Body of pancreas (tissue), 4 donors: ENCODE measurements around the gene PLCD3. TPM values are rescaled to one million over a fixed set of nuclear protein-coding genes. Genes with fewer than 3 reads are reported as not detected.

Experiments
- ATAC-seq: fragments of 150-250 bp; one replicate; pipeline ENCODE4 v1.9.1; 2016
- DNase-seq, 4 donors: peaks; one replicate each; pipeline ENCODE4 v3.0.0-alpha.2; 2019
- H3K27ac ChIP-seq, 4 donors: fragments of 200-600 bp; sonication (generic); 1 replicate in 3 of 4; 2 replicates in 1 of 4; pipeline versions ENCODE4 v1.5.1 to v1.6.1; 2016 to 2019; ENCODE audit warnings: mild to moderate bottlenecking in 1 of 4, mixed read lengths in 1 of 4, moderate library complexity in 1 of 4
- H3K27me3 ChIP-seq, 2 donors: fragments of 200-600 bp; sonication (generic); one replicate each; pipeline ENCODE4 v1.6.0; 2016; ENCODE audit warnings: mild to moderate bottlenecking in 1 of 2
- H3K36me3 ChIP-seq, 2 donors: fragments of 200-600 bp; sonication (generic); replicated peaks in 1 of 2; 2 replicates each; pipeline ENCODE4 v1.5.1; 2016; ENCODE audit warnings: low read depth in 2 of 2; ENCODE audit not compliant: insufficient read depth in 1 of 2
- H3K4me1 ChIP-seq: fragments of 200-600 bp; sonication (generic); one replicate; pipeline ENCODE4 v1.6.0; 2016
- H3K4me3 ChIP-seq, 2 donors: fragments of 200-600 bp; sonication (generic); 1 replicate in 1 of 2; 2 replicates in 1 of 2; pipeline ENCODE4 v1.5.1; 2016 to 2019
- H3K9me3 ChIP-seq, 3 donors: fragments of 200-600 bp; sonication (generic); 1 replicate in 2 of 3; 2 replicates in 1 of 3; pipeline ENCODE4 v1.5.1; 2016
- POLR2A ChIP-seq, 3 donors: fragments of 450-650 bp; IDR thresholded peaks; one replicate each; pipeline ENCODE4 v1.6.1; 2016; ENCODE audit warnings: antibody characterized with exemption in 3 of 3, mild to moderate bottlenecking in 2 of 3
- WGBS, 2 donors: methylation state at CpG; one replicate each; pipeline ENCODE4 v1.1.5; 2017; 5-methylcytosine and 5-hydroxymethylcytosine counted together
- intact Hi-C: fragments of 100-400 bp; cut with DNase I; formaldehyde crosslinking; loops from one replicate; pipeline ENCODE4 v1.15.1; 2023
- total RNA-seq, 2 donors: library from RNA; depleted of rRNA; stranded (reverse); fragments of >200 nt; gene quantifications; one replicate each; pipeline ENCODE4 v1.1.0, GENCODE V29; 2016
- TF ChIP-seq, protein P1 (sequence below), 7 experiments: fragments of 450-650 bp in 4 of 7; fragments of 200-600 bp in 3 of 7; sonication (generic) in 3 of 7; IDR thresholded peaks; one replicate each; pipeline ENCODE4 v1.5.1; 2016 to 2019; ENCODE audit warnings: antibody characterized with exemption in 7 of 7

PLCD3 gene, protein sequence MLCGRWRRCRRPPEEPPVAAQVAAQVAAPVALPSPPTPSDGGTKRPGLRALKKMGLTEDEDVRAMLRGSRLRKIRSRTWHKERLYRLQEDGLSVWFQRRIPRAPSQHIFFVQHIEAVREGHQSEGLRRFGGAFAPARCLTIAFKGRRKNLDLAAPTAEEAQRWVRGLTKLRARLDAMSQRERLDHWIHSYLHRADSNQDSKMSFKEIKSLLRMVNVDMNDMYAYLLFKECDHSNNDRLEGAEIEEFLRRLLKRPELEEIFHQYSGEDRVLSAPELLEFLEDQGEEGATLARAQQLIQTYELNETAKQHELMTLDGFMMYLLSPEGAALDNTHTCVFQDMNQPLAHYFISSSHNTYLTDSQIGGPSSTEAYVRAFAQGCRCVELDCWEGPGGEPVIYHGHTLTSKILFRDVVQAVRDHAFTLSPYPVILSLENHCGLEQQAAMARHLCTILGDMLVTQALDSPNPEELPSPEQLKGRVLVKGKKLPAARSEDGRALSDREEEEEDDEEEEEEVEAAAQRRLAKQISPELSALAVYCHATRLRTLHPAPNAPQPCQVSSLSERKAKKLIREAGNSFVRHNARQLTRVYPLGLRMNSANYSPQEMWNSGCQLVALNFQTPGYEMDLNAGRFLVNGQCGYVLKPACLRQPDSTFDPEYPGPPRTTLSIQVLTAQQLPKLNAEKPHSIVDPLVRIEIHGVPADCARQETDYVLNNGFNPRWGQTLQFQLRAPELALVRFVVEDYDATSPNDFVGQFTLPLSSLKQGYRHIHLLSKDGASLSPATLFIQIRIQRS
- total RNA-seq = 10 to 100 TPM in 1 of 2 donors, 1 to 10 TPM in 1; 5.4 to 23.4 TPM

DNA sequence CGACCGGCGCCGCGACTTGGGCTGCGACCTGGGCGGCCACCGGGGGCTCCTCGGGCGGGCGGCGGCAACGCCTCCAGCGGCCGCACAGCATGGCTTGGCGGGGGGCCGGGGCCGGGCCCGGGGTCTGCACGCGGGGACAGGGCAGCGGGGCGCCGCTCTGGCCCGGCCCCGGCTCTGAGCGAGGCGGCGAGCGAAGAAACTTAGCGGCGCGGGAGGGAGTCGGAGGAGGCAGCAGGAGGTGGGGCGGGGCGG is at the start of gene PLCD3:
PLCD3 (minus strand) TSS at position 196 of the 252 bp plus-strand sequence; CDS start at position 91, 105 bp downstream.
- ATAC-seq (no peak), DNase-seq (no peak)
- no peaks in the 10 kb centered on the region for H3K9me3 ChIP-seq
- peak within 1 kb of the TSS; percentile 63 to 66 for H3K4me3 ChIP-seq
- no peaks in the 10 kb centered on the region for H3K27me3 ChIP-seq
- H3K27ac ChIP-seq = peak within 1 kb of the TSS; percentile 90 to 97 (median 92)
- no peaks in the 10 kb centered on the region for H3K36me3 ChIP-seq
- peaks cover 51% of the 10 kb centered on the region for H3K4me1 ChIP-seq
- TF ChIP-seq, protein P1, sequence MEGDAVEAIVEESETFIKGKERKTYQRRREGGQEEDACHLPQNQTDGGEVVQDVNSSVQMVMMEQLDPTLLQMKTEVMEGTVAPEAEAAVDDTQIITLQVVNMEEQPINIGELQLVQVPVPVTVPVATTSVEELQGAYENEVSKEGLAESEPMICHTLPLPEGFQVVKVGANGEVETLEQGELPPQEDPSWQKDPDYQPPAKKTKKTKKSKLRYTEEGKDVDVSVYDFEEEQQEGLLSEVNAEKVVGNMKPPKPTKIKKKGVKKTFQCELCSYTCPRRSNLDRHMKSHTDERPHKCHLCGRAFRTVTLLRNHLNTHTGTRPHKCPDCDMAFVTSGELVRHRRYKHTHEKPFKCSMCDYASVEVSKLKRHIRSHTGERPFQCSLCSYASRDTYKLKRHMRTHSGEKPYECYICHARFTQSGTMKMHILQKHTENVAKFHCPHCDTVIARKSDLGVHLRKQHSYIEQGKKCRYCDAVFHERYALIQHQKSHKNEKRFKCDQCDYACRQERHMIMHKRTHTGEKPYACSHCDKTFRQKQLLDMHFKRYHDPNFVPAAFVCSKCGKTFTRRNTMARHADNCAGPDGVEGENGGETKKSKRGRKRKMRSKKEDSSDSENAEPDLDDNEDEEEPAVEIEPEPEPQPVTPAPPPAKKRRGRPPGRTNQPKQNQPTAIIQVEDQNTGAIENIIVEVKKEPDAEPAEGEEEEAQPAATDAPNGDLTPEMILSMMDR (IDR thresholded peaks at IDR 0.05) = no peak
- no peak for TF ChIP-seq POLR2A (IDR thresholded peaks at IDR 0.05)
- WGBS, 2 donors = 0 to 4% methylated on average over 10 to 34 of the region's 36 CpGs
- intact Hi-C loops = no loop called here

DNA sequence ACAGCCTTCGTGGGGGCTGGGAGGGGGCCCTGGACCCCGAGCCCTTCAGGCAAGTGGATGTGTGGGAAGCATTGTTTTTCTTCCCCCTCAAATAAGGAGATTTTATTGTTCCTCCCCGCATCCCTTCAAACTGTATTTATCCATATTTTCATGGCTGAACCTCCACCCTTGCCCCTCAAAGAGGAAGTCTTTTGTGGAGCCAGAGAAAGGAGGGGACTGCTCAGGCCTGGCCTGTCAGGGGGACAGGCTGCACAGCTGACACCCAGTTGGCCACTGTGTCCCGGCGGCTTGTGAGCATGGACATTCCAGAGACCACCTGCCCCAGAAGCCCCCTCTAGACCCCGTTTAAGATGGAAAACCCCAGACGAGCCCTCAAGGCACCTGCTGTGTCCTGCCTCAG is 45.2 kb upstream of the PLCD3 start:
- Histone ChIP-seq H3K4me3 (no peak overlapping the region), H3K4me1 (peaks cover 22% of the 10 kb centered on the region), H3K36me3 (no peaks in the 10 kb centered on the region), H3K27ac (no peak overlapping the region), H3K9me3 (no peaks in the 10 kb centered on the region), H3K27me3 (no peaks in the 10 kb centered on the region)
- DNase-seq (no peak), ATAC-seq (no peak)
- 78 to 96% methylated on average over 5 to 7 of the region's 7 CpGs for WGBS, 2 donors
- TF ChIP-seq, protein P1 (IDR thresholded peaks at IDR 0.05) = no peak
- TF ChIP-seq POLR2A (IDR thresholded peaks at IDR 0.05) = no peak
- intact Hi-C loops = no loop called here

DNA sequence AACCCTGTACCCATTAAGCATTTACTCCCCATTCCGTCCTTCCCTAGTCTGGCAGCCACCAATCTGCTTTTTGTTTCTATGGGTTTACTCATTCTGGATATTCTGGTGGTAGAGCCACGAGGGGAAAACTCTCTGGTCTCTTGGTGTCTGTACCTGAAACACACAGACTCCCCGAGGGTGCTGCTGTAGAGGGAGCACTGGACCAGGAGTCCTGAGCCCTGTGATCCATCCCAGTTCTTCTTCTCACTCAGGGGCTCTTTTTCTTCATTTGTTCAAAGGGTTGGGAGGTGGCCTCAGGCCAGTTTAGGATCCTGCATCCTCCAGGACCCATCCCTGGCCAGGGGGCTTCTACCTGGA is 43.4 kb upstream of the PLCD3 start:
- no peak for DNase-seq
- H3K27ac ChIP-seq = peak overlapping the region in 1 of 4 donors; percentile 45
- no peak overlapping the region for H3K4me3 ChIP-seq
- TF ChIP-seq POLR2A (IDR thresholded peaks at IDR 0.05) = no peak
- TF ChIP-seq, protein P1 (IDR thresholded peaks at IDR 0.05) = no peak
- peaks cover 41% of the 10 kb centered on the region for H3K4me1 ChIP-seq
- H3K27me3 ChIP-seq = no peaks in the 10 kb centered on the region
- no peaks in the 10 kb centered on the region for H3K36me3 ChIP-seq
- H3K9me3 ChIP-seq = no peaks in the 10 kb centered on the region
- no peak for ATAC-seq
- intact Hi-C loops = no loop called here
- 77 to 85% methylated on average over 3 of the region's 3 CpGs for WGBS, 2 donors

DNA sequence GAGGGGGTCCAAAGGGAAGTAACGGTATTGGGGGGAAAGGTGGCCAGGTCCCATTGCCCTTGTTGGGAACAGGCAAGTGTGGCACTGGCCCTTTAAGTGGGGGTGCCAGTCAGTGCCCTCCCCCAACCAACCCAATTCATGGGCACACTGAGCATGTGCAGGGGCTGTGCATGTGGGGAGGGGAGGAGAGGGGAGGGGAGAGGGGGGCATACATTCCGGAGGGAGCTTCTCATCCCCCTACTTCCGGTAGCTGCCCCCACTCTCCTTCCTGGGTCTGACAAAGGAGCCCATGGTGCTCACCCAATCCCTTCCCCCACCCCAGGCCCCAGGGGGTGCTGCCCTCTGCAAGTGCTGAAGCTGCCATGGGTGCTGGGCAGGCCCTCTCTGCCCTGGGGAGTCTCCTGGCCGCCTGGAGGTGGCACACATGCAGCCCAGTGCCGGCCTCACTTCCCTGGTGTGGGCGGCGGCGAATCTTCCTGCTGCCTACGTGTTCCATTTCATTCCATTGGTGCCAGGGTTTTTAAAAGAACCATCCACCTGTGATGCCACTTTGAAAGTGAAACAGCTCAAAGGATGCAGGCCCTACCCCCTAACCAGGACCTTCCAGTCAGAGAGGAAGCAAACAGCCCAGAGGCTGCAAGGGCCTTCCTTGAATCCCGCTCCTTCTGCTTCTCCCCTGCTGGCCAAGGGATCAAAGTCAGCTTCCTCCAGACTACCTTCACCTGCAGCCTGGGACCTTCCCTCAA is 40.4 kb upstream of the PLCD3 start:
- ATAC-seq (peak; percentile 87), DNase-seq (peak; percentile 80 to 90 (median 88))
- 10 to 24% methylated on average over 4 to 10 of the region's 10 CpGs for WGBS, 2 donors
- Histone ChIP-seq H3K27ac (peak overlapping the region; percentile 81 to 89 (median 86)), H3K9me3 (no peaks in the 10 kb centered on the region), H3K4me1 (peaks cover 46% of the 10 kb centered on the region), H3K36me3 (no peaks in the 10 kb centered on the region), H3K4me3 (no peak overlapping the region), H3K27me3 (no peaks in the 10 kb centered on the region)
- intact Hi-C loops = no loop called here
- TF ChIP-seq POLR2A (IDR thresholded peaks at IDR 0.05) = peak in 2 of 3 donors; percentile 69 to 71
- TF ChIP-seq, protein P1 (IDR thresholded peaks at IDR 0.05) = peak in 3 of 7 experiments; percentile 26 to 35 (median 32)
